AG04449 (cell line): Measurements from ENCODE around the gene ITGA8.

Experiments used
- CTCF ChIA-PET: fragments of 350-600 bp; formaldehyde crosslinking; extraction: SDS; loops from one replicate; lab custom pipeline; 2021; ENCODE audit warnings: antibody characterized with exemption; lab: Yijun Ruan, JAX
- POLR2A ChIA-PET: fragments of 400-600, 350-600 bp; formaldehyde crosslinking; extraction: SDS; loops from one replicate; lab custom pipeline; 2020; ENCODE audit warnings: antibody characterized with exemption, inconsistent platforms; lab: Yijun Ruan, JAX
- DNase-seq: peaks from one replicate; pipeline ENCODE4 v3.0.0-alpha.2; 2010; ENCODE audit warnings: low read depth, low spot score
- H3K4me3 ChIP-seq: 2 replicates; pipeline ENCODE4 v1.5.1; 2011; ENCODE audit warnings: low read depth, mild to moderate bottlenecking, control low read depth, low read length
- TF ChIP-seq, protein P1 (sequence below): IDR thresholded peaks from one replicate; pipeline ENCODE4 v1.5.1; 2011; ENCODE audit warnings: mild to moderate bottlenecking, moderate library complexity, low read length, control low read depth, inconsistent platforms; ENCODE audit not compliant: insufficient read depth; ENCODE audit errors: missing control alignments

The ITGA8 gene

DNA sequence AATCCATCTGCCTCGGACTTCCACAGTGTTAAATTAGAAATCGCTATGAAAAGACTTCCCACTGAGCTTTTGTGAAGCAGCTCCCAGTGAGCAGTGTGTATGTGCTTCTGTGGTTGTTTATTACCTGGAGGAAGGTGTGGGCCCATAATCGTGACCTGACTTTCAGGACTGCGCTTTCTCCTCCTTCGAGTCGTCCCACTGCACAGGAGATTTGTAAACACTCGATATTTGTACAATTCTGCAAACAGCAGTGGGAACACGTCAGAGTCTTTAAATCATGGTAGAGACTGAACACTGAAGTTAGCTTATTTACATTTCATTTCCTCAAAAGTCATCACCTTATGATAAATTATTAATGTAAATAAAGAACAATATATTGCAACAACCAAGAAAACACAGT is 171.4 kb downstream of the ITGA8 start:
- ChIA-PET POLR2A (no interaction called here), CTCF (no interaction called here)
- no peak for DNase-seq
- TF ChIP-seq, protein P1, sequence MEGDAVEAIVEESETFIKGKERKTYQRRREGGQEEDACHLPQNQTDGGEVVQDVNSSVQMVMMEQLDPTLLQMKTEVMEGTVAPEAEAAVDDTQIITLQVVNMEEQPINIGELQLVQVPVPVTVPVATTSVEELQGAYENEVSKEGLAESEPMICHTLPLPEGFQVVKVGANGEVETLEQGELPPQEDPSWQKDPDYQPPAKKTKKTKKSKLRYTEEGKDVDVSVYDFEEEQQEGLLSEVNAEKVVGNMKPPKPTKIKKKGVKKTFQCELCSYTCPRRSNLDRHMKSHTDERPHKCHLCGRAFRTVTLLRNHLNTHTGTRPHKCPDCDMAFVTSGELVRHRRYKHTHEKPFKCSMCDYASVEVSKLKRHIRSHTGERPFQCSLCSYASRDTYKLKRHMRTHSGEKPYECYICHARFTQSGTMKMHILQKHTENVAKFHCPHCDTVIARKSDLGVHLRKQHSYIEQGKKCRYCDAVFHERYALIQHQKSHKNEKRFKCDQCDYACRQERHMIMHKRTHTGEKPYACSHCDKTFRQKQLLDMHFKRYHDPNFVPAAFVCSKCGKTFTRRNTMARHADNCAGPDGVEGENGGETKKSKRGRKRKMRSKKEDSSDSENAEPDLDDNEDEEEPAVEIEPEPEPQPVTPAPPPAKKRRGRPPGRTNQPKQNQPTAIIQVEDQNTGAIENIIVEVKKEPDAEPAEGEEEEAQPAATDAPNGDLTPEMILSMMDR: no peak
- no peak overlapping the region for H3K4me3 ChIP-seq

DNA sequence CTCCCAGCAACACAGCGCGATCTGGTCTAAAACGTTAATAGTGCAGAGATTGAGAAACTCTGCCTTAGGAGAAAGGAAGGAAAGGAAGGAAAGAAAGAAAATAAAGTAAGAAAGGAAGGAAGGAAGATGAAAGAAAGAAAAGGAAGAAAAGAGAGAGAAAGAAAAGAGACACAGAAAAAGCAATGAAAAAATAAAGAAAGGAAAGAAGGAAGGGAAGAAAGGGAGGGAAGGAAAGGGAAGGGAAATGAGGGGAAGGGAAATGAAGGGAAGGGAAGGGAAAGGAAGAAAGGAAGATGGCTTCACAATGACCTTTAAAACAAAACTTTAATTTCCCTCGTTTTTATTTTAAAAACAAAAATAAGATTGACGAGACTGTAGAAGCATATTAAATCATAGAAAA is 173.1 kb downstream of the ITGA8 start:
- TF ChIP-seq, protein P1: no peak
- CTCF ChIA-PET: no interaction called here
- no peak overlapping the region for H3K4me3 ChIP-seq
- POLR2A ChIA-PET: no interaction called here
- DNase-seq: no peak

DNA sequence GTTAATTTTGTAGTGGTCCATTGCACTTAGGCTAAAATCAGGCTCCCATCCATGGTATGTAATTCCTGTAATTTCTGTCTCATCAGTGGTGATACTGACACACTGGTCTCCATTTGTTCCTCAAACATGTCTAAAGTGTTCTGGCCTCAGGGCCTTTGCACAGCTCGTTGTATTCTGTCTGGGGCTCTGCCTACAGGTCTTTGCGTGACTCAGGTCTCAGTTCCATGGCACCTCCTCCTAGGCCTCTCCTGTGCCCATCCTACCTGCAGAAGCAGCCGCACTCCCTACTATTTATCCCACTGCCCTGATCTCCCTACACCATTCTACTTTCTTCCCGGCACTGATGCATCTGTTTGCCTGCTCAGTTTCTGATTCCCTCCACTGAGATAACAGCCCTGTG is 173.8 kb downstream of the ITGA8 start:
- TF ChIP-seq, protein P1: no peak
- CTCF ChIA-PET: interaction anchor here (1.1 kb wide), 1 partner anchor 40 kb away, joined by 4 read pairs; no protein-coding TSS in a partner anchor
- POLR2A ChIA-PET: no interaction called here
- no peak overlapping the region for H3K4me3 ChIP-seq
- no peak for DNase-seq

DNA sequence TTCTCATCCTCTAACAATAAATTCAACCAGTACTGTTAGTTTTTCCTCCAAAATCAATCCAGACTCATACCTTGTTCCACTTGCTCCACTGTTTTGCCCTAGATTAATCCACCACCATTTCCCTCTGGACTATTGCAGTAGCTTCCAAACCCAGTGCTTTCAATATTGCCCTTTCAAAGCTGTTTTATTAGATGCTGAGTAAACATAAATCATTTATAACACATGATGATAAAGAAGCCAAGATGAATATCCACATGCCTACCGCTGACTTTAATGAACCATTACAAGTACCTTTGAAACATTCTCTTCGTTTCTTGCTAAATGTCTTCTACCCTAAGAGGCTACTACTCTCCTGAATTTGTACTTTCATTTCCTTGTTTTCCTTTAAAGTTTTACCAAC is 174.5 kb downstream of the ITGA8 start:
- ChIA-PET CTCF (interaction anchor here (1.1 to 1.2 kb wide), 2 partner anchors 40 to 174 kb away, joined by 4 read pairs; partner anchors contain the start of gene ITGA8), POLR2A (no interaction called here)
- DNase-seq: no peak
- no peak overlapping the region for H3K4me3 ChIP-seq
- TF ChIP-seq, protein P1: no peak

DNA sequence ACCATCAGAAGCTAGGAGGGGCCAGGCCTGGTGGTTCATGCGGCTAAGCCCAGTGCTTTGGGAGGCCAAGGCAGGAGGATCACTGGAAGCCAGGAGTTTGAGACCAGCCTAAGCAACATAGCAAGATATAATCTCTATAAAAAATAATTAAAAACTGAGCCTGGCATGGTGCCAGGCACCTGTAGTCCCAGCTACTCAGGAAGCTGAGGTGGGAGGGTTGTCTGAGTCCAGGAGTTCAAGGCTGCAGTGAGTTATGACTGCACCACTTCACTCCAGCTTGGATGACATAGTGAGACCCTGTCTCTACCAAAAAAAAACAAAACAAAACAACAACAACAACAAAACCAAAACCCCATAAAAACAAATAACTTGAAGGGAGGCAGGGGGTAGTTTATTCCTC is 175.7 kb downstream of the ITGA8 start:
- ChIA-PET CTCF (interaction anchor here (1.1 kb wide), 1 partner anchor 41 kb away, joined by 4 read pairs; no protein-coding TSS in a partner anchor), POLR2A (no interaction called here)
- TF ChIP-seq, protein P1: no peak
- H3K4me3 ChIP-seq: no peak overlapping the region
- DNase-seq: no peak

DNA sequence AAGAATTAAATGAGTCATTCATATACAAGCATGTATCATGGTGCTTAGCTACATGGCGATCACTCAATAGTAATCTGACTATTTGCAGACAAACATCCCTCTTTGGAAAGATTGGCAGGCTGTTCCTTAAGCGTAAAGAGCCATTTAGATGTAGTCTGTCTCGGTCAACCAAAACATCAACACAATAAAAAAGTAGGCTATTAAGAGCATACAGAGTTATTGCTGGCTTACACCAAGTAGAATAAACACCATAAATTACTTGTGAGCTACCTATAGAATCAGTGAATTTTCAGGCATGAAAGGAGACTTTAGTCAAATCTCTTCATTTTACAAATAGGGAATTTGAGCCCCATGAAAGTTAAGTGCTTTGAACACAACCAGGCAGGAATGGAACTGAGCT is 176.9 kb downstream of the ITGA8 start:
- POLR2A ChIA-PET: no interaction called here
- CTCF ChIA-PET: interaction anchor here (1.1 to 1.9 kb wide), 2 partner anchors 15 to 37 kb away, joined by 3 to 9 read pairs; no protein-coding TSS in a partner anchor
- no peak for DNase-seq
- no peak overlapping the region for H3K4me3 ChIP-seq
- TF ChIP-seq, protein P1: no peak
